ENCODE measurements around the gene EDRF1.
"Not testable (repeated sequence)": the region's sequence is repeated elsewhere in the genome, so short reads cannot be mapped to it uniquely, and the experiment has no call there.

EDRF1 gene
- total RNA-seq: 60.6 to 81.6 (median 74.6) reads per million in 3 experiments

- DNase-seq: peak; percentile 99
Observed at GRCh38 chr10:125719173-125720001, at the start of gene EDRF1. Gene EDRF1, plus strand, starts transcription at chr10:125719709. Its CDS starts 99 bp downstream, at chr10:125719808.

- DNase-seq: no peak
Observed at GRCh38 chr10:125672884-125673283, 46.6 kb upstream of the EDRF1 start.

GRCh38 chr10:125679436-125679835 is 40.1 kb upstream of the EDRF1 start:
- no peak for DNase-seq

- no peak for DNase-seq
Observed at GRCh38 chr10:125683063-125683462, 36.4 kb upstream of the EDRF1 start, which contains the start of gene TEX36. Gene TEX36, minus strand, starts transcription at chr10:125683163. Its CDS starts 174 bp downstream, at chr10:125682989.

GRCh38 chr10:125683821-125684220 is 35.7 kb upstream of the EDRF1 start:
- no peak for DNase-seq

GRCh38 chr10:125684581-125684980 is 34.9 kb upstream of the EDRF1 start:
- no peak for DNase-seq

GRCh38 chr10:125687507-125688185 is 31.9 kb upstream of the EDRF1 start:
- DNase-seq: no peak

GRCh38 chr10:125689955-125690569 is 29.4 kb upstream of the EDRF1 start:
- no peak for DNase-seq

GRCh38 chr10:125691160-125691981 is 28.1 kb upstream of the EDRF1 start:
- DNase-seq: no peak

GRCh38 chr10:125692196-125692595 is 27.3 kb upstream of the EDRF1 start:
- DNase-seq: no peak

GRCh38 chr10:125692601-125693523 is 26.6 kb upstream of the EDRF1 start:
- DNase-seq: no peak

- no peak for DNase-seq
Observed at GRCh38 chr10:125693524-125693847, 26.0 kb upstream of the EDRF1 start.

GRCh38 chr10:125694883-125695282 is 24.6 kb upstream of the EDRF1 start:
- DNase-seq: no peak

GRCh38 chr10:125696884-125697283 is 22.6 kb upstream of the EDRF1 start:
- not testable (repeated sequence) for DNase-seq

- no peak for DNase-seq
Observed at GRCh38 chr10:125698481-125698998, 21.0 kb upstream of the EDRF1 start.

- DNase-seq: no peak
Observed at GRCh38 chr10:125699562-125700143, 19.9 kb upstream of the EDRF1 start.

GRCh38 chr10:125700355-125700911 is 19.1 kb upstream of the EDRF1 start:
- no peak for DNase-seq

GRCh38 chr10:125707541-125708468 is 11.7 kb upstream of the EDRF1 start:
- DNase-seq: no peak

- DNase-seq: no peak
Observed at GRCh38 chr10:125708971-125709503, 10.5 kb upstream of the EDRF1 start.
